ENCODE measurements around the gene CACNA2D4.
"Not testable (repeated sequence)": the region's sequence is repeated elsewhere in the genome, so short reads cannot be mapped to it uniquely, and the experiment has no call there.

Gene CACNA2D4

DNA sequence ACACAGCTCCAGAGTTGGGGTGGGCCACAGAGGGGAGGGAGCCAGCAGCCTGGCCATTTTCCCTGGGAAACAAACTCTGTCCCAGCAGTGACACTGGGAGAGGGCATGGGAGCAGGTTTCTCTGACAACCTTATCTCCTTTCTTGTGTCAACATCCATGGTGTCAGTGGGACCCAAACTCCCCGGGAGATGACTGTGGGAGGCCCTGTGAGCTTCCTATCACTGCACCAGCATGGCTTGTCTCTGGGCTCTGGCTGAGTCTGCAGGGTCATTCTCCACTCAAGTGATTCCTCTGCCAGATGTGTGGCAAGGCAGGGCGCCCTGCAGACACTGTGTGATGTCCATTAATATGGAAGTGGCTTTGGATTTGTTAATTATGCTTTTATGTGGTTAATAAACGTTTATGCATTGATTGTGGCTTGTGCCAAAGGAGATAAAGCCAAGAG lies 88.0 kb downstream of the CACNA2D4 start:
- no peak for DNase-seq (ENCODE audit: low spot score)

DNA sequence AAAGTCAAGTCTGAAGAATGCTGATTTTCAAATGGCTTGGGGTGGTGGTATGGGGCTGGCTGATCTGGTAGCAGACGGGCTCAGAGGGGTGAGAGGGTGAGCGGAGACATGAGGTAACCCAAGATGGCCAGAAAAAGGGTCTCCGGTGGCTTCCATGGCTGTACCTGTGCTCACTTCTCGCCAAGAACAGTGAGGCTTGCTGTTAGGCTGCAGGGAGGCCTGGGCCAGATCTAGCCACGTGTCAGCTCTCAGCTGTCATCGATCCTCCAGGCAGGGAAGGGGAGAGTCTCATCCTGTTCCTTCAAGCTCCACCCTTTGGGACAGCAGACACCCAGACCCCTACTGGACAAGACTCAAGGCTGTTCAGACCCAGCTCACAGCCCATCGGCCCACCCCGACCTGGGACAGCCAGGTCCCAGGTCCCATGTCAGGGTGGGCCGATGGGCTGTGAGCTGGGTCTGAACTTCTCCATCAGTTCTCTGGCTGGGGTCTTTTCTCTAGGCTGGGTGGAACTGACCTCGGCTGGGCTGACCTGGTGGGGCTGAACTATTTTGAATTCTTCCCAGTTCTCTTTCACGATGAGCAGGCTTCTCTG lies 89.0 kb downstream of the CACNA2D4 start:
- DNase-seq (ENCODE audit: low spot score): no peak

DNA sequence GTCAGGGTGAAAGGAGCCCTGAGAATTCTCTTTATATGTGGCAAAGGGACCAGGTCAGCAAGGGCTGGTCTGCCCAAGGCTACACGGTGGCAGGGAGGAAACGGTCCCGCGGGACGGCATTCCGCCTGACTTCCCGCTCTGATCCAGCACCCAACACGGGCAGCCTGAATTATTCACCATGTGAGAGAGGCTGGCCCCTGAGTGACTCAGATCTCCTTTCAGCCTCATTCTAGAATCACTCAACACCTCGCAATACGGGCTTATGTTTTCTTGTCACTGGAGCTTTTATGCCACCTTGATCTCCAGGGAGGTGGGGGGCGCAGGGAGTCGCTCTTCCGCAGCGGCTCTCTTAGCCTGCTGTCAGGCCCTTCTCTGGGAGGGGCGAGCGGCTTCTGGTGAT lies 89.6 kb downstream of the CACNA2D4 start:
- DNase-seq (ENCODE audit: low spot score): no peak

DNA sequence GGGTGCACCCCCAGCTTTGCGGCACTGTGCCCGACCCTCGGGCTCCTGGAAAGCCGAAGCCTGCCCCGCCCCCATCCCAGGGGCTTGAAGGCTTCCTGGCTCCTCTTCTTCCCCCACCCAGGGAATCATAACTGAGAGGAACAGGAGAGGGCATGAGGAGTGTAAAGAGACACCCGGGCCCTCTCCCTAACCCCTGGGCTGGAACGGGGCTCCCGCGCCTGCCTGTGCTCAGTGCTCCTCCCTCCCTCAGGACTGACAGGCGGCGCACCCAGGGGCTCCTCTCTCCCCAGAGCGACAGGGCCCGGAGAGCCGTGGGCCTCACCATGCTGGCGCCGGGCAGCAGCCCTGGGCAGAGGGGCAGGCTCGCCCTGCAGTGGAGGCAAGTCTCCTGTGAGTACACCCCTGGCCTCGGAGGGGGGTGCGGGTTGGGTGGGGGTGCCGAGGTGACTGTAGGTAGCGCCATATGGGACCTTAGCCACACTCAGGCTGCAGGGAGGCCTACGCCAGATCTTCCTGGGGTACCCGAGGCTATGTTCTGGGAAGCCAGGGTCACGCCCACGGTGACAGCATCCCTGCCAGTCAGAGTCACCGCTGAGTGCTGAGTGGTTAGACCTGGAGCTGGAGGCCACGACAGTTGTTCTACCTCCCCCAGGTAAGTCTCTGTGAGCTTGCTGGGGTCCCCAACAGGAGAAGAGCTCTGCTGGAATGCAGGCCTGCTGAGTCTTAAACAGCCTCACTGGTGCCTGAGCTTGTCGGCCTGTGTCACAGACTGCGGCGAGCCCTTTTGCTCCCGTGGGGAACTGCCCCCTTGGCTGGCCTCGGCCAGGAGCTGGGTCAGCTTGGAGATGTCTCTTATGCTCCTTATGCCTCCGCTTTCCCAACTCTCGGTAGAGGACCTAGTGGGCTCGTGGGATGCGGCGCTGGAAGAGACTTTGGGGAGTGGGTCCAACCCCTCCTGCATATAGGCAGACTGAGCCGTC lies 90.3 kb downstream of the CACNA2D4 start:
- no peak for DNase-seq (ENCODE audit: low spot score)

DNA sequence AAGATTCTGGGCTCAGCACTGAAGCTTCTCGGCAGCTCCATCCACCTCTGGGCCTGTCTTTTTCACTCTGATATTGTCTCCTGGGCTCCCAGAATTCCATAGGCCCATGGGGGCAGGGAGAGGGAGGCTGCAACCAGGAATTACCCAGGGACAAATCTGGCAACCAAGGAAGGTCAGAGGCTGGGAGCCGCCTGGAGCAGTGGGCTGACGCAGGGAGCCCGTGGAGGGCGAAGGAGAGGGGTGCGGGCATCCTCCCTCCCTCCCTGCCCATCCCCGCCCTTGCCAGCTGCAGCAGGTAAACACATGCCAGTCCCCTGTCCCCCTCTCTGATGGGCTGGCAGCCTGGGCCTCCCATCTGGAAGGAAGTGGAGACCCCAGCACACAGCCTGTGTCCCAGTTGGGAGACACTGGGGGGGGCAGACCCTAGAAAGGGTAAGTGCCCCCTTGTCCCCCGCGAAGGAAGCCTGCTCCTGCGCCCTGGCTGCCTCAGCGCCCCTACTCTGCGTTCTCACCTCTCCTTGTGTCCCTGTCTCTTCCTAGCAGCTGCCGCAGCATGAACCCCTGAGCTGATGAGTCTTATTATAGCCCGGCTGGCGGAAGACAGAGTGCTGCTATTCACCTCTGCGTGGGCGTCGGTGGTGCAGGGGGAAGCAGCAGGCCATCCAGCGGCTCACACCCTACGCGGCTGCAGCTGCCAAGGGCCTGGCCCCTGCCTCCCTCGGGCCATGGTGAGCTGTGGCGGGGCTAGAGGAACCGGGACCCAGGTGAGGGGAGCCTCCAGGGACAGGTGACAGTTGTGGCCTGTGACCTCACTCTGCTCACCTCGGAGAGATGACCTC lies 91.4 kb downstream of the CACNA2D4 start:
- DNase-seq (ENCODE audit: low spot score): no peak

DNA sequence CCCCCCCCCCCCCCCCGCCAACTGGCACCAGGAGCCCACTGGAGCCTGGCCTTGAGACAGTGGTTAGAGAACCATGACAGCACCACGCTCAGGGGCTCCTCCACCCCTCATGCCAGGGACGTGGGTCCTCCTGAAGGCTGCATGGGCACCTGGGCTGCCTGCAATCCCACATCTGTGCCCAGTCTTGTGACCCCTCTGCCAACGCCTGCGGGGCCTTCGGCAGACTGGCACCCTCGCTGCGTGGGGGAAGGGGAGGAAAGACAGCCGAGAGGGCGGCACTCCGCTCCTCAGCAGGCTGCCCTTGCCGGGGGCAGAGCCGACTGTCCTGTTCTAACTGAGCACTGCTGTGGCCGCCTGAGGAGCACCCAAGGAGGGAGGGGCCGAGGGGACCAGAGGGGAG lies 92.1 kb downstream of the CACNA2D4 start:
- no peak for DNase-seq (ENCODE audit: low spot score)

DNA sequence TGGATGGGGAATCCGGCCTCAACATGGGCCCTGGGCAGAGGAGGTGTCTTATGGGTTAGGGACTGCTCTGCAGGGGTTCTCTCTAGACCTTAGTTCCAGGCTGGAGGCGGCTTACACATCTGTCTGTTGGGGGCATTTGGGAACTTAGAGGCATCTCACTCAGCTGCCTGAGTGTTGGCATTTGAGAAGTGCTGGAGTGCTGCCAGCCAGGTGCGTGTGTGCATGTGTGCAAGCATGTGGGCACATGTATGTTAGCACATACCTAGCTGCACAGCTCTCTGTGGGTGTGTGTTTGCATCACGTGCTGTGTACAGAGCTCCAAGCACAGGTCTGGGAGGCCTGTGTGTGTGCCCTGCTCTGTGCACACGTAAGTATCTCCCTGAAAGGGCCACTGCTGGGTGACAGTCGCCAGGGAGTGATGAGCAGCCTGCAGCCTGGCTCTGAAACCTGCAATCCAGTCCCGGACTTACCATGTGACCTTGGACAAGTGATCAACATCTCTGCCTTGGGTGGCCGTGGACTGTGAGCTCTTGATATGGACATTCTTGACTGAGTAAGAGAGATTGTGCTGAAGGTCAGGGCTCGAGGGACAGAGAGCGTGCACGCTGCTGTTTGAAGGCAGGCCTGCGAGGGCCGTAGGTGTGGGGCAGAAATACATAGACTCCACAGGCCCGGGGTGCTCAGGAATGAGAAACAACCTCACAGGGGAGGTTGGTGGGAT lies 92.9 kb downstream of the CACNA2D4 start:
- no peak for DNase-seq (ENCODE audit: low spot score)

DNA sequence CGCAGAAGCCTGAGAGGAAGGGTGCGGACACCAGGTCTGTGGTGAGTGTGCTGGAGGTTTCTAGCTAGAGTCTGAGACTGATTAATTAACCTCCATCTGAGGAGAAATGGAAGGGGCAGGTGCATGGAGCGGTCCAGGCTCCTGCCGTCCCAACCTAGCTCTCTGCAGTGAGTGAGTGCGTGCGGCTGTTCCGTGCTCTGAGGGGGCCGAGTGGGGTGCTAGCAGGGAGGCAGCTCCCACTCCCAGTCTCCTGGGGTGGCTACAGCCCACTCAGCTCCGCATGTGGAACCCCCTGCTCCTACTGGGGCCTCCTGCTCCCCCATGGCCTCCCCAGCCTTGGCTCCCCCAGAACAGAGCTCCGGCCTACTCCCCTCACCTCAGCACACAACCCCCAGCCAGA lies 95.2 kb downstream of the CACNA2D4 start:
- no peak for DNase-seq (ENCODE audit: low spot score)

DNA sequence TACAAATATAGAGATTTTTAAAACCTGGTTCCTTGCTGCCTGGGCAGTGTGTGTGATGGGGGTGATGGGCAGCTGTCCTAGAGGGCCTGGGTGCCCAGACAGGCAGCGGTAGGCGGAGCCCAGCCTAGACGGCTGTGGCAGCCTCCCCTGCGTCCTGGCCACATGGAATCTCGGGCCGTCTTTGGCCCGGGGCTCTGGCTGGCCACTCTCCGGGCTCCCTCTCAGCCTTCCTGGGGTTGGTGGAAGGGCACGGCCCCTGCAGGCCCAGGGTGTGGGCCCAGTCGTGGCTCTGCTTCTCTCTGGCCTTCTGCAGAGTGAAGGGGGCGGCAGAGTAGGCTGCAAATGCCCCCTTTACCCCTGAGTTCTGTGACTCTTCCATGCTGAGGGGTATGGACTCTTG lies 95.8 kb downstream of the CACNA2D4 start:
- DNase-seq (ENCODE audit: low spot score): no peak

DNA sequence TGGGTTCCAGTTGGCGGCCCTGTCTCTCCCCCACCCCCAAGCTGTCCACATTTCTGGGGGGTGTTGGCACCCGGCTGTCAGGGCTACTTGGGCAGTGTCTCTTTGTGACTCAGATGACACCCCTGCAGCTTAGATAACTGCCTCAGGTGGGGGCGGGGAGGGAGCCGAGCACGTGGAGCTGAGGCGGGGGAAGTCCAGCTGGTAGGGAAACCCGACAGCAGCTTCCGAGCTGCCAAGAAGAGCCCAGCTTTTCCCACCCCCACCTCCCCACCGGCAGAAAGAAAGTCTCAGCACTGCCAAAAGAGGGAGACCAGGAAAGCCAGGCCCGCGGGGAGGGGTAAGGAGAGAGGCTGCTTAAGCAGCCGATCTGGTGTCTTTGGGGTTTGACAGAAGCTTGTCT lies 96.6 kb downstream of the CACNA2D4 start:
- no peak for DNase-seq (ENCODE audit: low spot score)

DNA sequence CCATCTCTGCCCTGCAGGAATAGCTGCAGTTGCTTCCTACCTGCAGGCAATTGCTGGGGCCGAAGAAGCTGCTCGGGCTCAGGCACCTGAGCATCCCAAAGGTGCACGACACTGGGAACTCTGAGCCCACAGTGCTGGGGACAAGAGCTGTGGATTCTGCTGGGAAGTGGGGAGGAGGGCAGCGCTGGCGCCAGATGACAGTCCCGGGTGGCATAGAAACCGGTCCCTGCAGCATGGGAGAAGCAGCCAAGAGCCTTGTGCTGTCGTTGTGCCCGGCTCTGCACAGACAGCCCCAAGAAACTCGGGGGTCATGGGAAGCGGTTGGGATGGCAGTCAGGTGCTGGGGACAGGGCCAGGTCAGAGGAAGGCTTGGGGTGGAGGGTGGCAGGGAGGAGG lies 97.6 kb downstream of the CACNA2D4 start:
- no peak for DNase-seq (ENCODE audit: low spot score)

DNA sequence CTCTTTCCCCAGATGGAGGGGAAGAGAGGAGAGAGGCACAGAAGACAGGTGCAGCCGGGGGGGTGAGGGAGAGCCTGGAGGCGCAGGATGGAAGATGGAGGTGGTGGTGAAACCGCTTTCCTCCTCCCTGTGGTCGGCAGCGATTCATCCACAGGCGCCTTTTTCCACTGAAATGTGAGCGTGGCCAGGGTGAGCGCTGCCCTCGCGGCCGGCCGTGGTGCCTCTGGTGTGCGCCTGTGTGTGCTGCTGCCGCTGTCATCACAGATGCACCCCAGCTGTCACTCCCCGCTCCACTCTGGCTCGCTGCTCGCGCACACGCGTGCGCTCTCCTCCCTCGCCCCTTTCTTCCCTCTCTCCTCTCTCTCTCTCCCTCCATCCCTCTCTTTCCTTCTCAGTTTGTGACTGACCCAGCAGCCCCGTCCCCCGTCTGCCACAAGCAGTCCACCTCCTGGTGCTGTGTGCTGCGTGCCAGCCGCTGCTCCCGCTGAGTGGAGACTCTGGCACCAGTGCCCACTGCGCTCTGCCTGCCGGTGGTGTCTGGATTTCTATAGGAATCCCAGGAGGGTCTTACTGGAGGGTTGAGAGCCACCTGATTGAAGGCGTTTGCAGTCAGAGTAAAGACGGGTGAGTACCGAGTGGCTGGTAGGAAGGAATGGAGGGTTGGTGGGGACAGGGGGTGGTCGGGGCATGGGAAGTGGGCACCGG lies 98.1 kb downstream of the CACNA2D4 start, which contains the start of gene LRTM2:
LRTM2 (plus strand) TSS at position 375 of the 705 bp plus-strand sequence. CDS start 7,584 bp downstream, outside the sequence.
- no peak for DNase-seq (ENCODE audit: low spot score)

DNA sequence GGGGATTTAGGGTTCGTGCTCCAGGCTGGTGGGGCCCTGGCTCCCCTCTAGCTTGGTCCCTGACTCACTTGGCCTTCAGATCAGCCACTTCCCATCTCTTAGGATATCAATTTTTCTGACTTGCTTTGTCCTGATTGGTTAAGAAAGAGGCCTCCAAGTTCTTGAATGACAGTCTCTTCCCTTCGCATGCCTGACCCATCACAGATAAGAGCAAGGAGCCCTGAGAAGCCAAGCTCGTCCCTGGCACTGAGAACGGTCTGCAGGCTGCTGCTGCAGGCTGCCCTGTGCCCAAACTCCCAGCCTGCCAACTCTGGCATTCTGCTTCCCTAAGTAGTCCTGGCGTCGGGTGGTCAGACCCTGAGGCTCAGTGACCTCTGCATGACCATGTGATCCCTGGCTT lies 98.9 kb downstream of the CACNA2D4 start:
- DNase-seq (ENCODE audit: low spot score): no peak

DNA sequence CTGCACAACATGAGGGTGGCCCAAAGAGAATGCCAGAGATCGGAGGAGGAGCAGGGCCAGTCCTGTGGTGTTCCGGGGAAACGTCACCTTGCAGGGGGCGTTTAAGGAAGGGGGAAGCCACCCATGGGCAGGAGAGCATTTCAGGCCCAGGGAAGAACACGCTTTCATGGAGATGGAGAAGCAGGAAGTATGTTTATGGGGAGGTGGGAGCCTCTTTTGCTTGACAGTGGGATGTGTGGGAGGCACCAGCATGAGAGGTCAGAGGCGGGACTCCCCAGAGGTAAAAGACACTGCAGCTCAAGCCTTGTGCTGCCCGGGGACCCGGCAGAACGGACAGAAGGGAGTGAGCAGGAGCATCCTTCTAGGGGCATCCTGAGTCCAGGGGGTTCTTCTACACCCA lies 99.4 kb downstream of the CACNA2D4 start:
- no peak for DNase-seq (ENCODE audit: low spot score)

DNA sequence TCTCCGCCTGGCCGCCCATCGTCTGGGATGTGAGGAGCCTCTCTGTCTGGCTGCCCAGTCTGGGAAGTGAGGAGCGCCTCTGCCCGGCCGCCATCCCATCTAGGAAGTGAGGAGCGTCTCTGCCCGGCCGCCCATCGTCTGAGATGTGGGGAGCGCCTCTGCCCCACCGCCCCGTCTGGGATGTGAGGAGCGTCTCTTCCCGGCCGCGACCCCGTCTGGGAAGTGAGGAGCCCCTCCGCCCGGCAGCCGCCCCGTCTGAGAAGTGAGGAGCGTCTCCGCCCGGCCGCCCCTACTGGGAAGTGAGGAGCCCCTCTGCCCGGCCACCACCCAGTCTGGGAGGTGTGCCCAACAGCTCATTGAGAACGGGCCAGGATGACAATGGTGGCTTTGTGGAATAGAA lies 100.5 kb downstream of the CACNA2D4 start:
- not testable (repeated sequence) for DNase-seq (ENCODE audit: low spot score)

DNA sequence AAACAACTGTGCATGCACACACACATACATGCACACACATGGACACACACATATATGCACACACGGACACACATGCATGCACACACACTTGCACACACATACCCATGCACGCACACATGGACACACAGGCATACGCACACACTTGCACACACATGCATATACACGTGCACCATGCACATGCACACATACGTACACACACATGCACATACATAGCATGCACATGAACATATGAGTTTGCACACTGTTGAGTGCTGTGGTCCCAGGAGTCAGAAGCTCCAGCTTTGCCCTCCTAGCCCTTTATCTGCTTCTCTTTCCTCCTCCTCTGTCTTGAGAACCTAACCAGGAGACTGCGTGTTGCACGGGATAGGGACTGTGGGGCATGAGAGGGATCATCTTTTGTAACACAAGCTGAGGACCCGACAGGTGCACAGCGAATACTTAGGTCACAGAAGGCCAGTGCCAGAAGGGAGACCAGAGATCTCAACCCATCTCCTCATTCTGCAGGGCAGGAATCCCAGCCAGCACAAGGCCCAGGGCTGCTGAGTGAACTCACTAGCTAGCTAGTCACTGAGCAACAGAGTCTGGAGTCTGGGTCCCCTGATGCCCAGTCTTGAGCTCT lies 101.6 kb downstream of the CACNA2D4 start:
- DNase-seq (ENCODE audit: low spot score): no peak

DNA sequence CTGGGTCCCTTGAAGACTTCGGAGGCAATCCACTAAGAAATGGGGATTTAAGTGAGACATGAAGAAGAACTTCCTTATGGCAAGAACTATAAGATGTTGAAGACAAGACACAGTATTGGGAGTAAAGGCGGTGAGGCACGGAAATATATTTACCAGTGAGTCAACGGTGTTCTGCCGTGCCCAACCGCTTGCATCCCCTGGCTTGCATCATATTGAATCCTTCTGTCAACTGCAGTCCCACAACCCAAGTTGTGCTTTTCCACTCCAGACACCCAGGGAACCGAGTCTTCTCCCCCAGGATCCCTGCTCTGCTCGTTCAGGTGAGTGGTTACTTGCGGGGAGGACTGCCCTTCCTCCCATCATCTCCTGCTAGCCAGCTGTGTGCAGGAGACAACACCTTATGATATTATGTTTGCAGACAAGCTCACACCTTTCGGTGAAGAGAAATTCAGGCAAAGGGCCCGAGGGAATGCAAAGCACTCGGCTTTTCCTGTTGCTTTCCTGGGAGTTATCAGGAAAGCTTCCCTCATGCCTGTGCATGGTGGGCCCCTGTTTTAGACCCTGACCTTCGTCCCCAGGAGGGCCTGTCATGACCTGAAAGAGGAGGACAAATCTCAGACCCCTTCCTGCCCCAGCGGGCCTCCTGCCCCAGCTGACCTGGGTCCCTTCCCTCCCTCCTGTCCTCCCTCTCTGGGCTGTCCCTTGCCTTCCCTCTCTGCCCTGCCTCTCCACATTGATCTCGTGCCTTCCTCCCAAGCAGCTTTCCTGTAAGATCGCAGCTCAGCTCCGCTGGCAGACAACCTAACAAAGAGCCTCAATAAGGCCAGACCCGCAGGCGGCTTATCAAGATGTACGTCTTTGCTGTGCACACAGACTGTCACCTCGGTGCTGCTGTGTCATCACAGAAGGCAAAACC lies 102.4 kb downstream of the CACNA2D4 start:
- DNase-seq (ENCODE audit: low spot score): no peak

DNA sequence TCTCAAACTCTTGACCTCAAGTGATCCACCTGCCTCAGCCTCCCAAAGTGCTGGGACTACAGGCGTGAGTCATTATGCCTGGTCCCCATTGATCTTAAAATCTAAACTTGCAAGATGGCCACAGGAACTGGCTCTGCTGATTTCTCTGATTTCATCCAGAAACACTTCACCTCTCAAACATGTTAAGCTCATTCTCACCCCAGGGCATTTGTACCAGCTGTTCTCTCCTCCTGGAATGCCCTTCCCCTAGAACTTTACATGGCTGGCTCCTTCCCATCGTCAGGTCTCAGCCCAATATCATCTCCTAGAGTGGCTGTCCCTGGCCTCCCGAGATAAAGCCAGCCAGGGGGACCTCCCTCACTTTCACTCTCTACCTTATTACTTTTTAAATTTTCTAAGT lies 103.3 kb downstream of the CACNA2D4 start:
- no peak for DNase-seq (ENCODE audit: low spot score)

DNA sequence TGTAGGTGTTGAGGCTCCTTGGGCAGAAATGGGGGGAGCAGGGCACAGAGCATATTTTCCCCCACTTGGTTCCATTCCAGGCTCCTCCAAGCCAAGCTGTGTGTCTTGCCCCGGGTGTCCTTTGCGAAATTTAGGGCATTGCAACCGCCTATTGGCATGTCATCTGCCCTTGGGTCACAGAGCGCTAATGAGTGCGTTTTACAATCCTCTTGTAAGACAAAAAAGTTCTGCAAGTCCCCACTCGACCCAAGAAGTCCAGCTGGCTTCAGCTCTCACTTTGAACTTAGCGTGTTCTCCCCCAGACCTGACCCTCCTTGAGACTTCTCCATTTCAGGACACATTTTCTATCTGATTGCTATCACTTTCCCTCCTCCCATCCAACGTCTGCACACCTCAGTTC lies 104.2 kb downstream of the CACNA2D4 start:
- DNase-seq (ENCODE audit: low spot score): no peak
